Keratinocyte (primary cell): ENCODE data around the gene UPK1B.

Source experiments
- CTCF ChIP-seq, 3 experiments: IDR thresholded peaks in 1 of 3; conservative IDR thresholded peaks in 1 of 3; optimal IDR thresholded peaks in 1 of 3; 2 replicates in 2 of 3; 3 replicates in 1 of 3; pipeline versions ENCODE3 to v1.5.1; 2011; ENCODE audit warnings: low read length in 3 of 3, mild to moderate bottlenecking in 3 of 3, moderate library complexity in 2 of 3, control low read depth in 1 of 3, inconsistent platforms in 1 of 3; ENCODE audit not compliant: insufficient read depth in 2 of 3; ENCODE audit errors: extremely low read depth in 1 of 3
- EZH2 ChIP-seq: IDR thresholded peaks from one replicate; pipeline ENCODE4 v1.6.1; 2012; ENCODE audit warnings: inconsistent platforms, mild to moderate bottlenecking, low read length, moderate library complexity

GRCh38 chr3:119161240-119161639 is 12.2 kb upstream of the UPK1B start:
- TF ChIP-seq CTCF (optimal IDR thresholded peaks at IDR 0.05 in 1 of 3, IDR thresholded peaks at IDR 0.05 in 1 of 3, conservative IDR thresholded peaks at IDR 0.05 in 1 of 3; ENCODE audit: extremely low read depth in 1 of 3, insufficient read depth in 2 of 3, low read length in 3 of 3): no peak
- TF ChIP-seq EZH2: no peak
